ENCODE measurements around the gene GNAQ.

DNA sequence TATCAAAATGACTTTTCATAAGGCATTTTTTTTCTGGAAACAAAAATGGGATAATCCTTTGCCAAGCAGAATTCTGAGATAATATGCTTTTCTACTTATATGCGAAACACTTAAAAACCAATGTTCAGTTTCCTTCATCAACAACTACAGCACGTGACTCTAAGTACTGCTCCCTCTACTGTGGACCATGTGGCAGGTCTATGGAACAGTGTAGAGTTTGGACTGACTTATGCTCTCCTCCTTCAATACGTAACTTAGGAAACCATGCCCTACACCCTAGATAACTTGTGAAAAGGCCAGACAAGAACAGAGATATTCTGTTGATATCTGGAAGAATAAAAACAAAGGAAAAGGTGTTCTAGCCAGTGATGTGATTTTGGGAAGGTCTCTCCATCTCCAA, 272.2 kb downstream of the GNAQ start:
- TF ChIP-seq, protein P1, sequence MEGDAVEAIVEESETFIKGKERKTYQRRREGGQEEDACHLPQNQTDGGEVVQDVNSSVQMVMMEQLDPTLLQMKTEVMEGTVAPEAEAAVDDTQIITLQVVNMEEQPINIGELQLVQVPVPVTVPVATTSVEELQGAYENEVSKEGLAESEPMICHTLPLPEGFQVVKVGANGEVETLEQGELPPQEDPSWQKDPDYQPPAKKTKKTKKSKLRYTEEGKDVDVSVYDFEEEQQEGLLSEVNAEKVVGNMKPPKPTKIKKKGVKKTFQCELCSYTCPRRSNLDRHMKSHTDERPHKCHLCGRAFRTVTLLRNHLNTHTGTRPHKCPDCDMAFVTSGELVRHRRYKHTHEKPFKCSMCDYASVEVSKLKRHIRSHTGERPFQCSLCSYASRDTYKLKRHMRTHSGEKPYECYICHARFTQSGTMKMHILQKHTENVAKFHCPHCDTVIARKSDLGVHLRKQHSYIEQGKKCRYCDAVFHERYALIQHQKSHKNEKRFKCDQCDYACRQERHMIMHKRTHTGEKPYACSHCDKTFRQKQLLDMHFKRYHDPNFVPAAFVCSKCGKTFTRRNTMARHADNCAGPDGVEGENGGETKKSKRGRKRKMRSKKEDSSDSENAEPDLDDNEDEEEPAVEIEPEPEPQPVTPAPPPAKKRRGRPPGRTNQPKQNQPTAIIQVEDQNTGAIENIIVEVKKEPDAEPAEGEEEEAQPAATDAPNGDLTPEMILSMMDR (IDR thresholded peaks at IDR 0.05 in 8 of 11, conservative IDR thresholded peaks at IDR 0.05 in 3 of 11): no peak
- no peak for TF ChIP-seq POLR2A (IDR thresholded peaks at IDR 0.05)
